ENCODE data around the gene CYTL1. TPM values are rescaled to one million over a fixed set of nuclear protein-coding genes. Genes with fewer than 3 reads are reported as not detected.

CYTL1 gene
- total and polyA plus RNA-seq, 9 of the 15 experiments (the other 6 are each of a cell fraction or from before 2014, with no cell fraction given) = not detected

DNA sequence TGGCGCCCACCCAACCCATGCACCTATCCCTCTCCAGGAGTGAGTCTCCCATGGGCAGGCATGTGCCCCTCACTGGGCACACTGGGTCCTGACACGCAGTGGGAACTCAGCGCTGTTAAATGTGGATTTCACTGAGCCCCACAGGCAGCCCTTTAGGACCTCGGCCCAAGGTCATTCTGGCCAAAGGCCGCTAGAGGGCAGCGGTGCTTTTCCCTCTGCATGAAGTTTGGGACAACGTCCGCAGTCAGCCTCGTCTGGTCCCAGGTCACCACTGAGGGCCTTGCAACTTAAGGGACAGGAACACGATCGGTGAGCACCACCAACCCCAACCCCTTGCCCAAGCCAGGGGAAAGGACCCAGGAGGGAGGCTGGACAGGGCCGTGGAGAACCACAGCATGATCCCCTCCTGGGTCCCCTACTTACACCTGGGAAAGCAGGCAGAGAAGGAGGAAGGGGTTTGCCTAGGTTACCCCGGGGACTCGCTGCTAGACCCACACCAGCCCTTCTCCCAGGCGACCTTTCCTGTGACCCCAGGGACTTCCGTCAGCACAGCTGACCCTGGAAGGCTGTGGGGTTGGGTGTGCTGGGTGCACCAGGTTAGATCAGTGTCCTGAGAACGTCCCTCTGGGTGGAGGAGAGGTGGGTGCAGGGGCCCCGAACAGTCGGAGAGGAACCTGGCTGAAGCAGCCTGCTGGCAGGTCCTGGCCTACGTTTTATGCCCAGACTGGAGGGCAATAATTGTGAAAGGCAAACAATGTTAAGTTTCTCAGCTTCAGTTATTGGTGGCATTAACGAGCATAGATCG lies 24.0 kb downstream of the CYTL1 start (continued):
- TF ChIP-seq, protein P1, sequence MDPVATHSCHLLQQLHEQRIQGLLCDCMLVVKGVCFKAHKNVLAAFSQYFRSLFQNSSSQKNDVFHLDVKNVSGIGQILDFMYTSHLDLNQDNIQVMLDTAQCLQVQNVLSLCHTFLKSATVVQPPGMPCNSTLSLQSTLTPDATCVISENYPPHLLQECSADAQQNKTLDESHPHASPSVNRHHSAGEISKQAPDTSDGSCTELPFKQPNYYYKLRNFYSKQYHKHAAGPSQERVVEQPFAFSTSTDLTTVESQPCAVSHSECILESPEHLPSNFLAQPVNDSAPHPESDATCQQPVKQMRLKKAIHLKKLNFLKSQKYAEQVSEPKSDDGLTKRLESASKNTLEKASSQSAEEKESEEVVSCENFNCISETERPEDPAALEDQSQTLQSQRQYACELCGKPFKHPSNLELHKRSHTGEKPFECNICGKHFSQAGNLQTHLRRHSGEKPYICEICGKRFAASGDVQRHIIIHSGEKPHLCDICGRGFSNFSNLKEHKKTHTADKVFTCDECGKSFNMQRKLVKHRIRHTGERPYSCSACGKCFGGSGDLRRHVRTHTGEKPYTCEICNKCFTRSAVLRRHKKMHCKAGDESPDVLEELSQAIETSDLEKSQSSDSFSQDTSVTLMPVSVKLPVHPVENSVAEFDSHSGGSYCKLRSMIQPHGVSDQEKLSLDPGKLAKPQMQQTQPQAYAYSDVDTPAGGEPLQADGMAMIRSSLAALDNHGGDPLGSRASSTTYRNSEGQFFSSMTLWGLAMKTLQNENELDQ (CRISPR knock-in tag; IDR thresholded peaks at IDR 0.05; ENCODE audit: borderline replicate concordance) = no peak
- TF ChIP-seq PHF8 (IDR thresholded peaks at IDR 0.05; ENCODE audit: borderline replicate concordance, low read length) (no peak), CC2D1A (IDR thresholded peaks at IDR 0.05) (peak; percentile 82; the same call in 1 of the 2 replicates), RBM34 (IDR thresholded peaks at IDR 0.05; ENCODE audit: borderline replicate concordance, insufficient read depth, low read length) (no peak), SMC3 (conservative IDR thresholded peaks at IDR 0.05; ENCODE audit: insufficient read depth, low read depth, low read length) (peak; percentile 92), TEAD1 (CRISPR knock-in tag; IDR thresholded peaks at IDR 0.05) (no peak), MECOM (CRISPR knock-in tag; IDR thresholded peaks at IDR 0.05) (no peak), ZNF717 (CRISPR knock-in tag; IDR thresholded peaks at IDR 0.05) (no peak), L3MBTL2 (IDR thresholded peaks at IDR 0.05) (peak; percentile 61), NELFE (IDR thresholded peaks at IDR 0.05; ENCODE audit: insufficient read depth, insufficient read length) (no peak), ZFP36 (IDR thresholded peaks at IDR 0.05; ENCODE audit: low read depth, low read length, partially characterized antibody) (peak; percentile 6), NR2C2 (CRISPR knock-in tag; IDR thresholded peaks at IDR 0.05) (no peak), NR2C2 (tag; IDR thresholded peaks at IDR 0.05) (peak; percentile 35; the same call in 1 of the 2 replicates), CXXC5 (CRISPR knock-in tag; IDR thresholded peaks at IDR 0.05) (peak; percentile 41), KLF16 (IDR thresholded peaks at IDR 0.05) (no peak; the same call in 1 of the 2 replicates), OTX1 (CRISPR knock-in tag; IDR thresholded peaks at IDR 0.05) (no peak), TGIF2 (CRISPR knock-in tag; IDR thresholded peaks at IDR 0.05) (no peak), STAT5B (CRISPR knock-in tag; IDR thresholded peaks at IDR 0.05) (no peak)
- TF ChIP-seq, protein P2, sequence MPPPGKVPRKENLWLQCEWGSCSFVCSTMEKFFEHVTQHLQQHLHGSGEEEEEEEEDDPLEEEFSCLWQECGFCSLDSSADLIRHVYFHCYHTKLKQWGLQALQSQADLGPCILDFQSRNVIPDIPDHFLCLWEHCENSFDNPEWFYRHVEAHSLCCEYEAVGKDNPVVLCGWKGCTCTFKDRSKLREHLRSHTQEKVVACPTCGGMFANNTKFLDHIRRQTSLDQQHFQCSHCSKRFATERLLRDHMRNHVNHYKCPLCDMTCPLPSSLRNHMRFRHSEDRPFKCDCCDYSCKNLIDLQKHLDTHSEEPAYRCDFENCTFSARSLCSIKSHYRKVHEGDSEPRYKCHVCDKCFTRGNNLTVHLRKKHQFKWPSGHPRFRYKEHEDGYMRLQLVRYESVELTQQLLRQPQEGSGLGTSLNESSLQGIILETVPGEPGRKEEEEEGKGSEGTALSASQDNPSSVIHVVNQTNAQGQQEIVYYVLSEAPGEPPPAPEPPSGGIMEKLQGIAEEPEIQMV (tag; conservative IDR thresholded peaks at IDR 0.05; ENCODE audit: low read depth) = peak; percentile 96
- TF ChIP-seq, protein P3, sequence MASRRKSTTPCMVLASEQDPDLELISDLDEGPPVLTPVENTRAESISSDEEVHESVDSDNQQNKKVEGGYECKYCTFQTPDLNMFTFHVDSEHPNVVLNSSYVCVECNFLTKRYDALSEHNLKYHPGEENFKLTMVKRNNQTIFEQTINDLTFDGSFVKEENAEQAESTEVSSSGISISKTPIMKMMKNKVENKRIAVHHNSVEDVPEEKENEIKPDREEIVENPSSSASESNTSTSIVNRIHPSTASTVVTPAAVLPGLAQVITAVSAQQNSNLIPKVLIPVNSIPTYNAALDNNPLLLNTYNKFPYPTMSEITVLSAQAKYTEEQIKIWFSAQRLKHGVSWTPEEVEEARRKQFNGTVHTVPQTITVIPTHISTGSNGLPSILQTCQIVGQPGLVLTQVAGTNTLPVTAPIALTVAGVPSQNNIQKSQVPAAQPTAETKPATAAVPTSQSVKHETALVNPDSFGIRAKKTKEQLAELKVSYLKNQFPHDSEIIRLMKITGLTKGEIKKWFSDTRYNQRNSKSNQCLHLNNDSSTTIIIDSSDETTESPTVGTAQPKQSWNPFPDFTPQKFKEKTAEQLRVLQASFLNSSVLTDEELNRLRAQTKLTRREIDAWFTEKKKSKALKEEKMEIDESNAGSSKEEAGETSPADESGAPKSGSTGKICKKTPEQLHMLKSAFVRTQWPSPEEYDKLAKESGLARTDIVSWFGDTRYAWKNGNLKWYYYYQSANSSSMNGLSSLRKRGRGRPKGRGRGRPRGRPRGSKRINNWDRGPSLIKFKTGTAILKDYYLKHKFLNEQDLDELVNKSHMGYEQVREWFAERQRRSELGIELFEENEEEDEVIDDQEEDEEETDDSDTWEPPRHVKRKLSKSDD (conservative IDR thresholded peaks at IDR 0.05; ENCODE audit: low read length) = 0 out of 2 replicates have a peak, but pooled peaks have one; percentile 59
- TF ChIP-seq, protein P4, sequence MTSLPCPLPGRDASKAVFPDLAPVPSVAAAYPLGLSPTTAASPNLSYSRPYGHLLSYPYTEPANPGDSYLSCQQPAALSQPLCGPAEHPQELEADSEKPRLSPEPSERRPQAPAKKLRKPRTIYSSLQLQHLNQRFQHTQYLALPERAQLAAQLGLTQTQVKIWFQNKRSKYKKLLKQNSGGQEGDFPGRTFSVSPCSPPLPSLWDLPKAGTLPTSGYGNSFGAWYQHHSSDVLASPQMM (CRISPR knock-in tag; IDR thresholded peaks at IDR 0.05) = no peak
